Trophoblast cell (in vitro differentiated cells and primary cell): ENCODE data around the gene SCD5.

Experiments used
- DNase-seq, 2 donors: peaks; one replicate each; pipeline ENCODE4 v3.0.0-alpha.2; 2016
- H2AFZ ChIP-seq: 2 replicates; pipeline ENCODE4 v1.6.1; 2013; ENCODE audit warnings: low read length, moderate library complexity, mild to moderate bottlenecking; ENCODE audit not compliant: insufficient read depth, poor library complexity
- H2AK5ac ChIP-seq: 2 replicates; pipeline ENCODE4 v1.6.1; 2013; ENCODE audit warnings: mild to moderate bottlenecking, low read length
- H2BK120ac ChIP-seq: 2 replicates; pipeline ENCODE4 v1.6.1; 2013; ENCODE audit warnings: low read length, mild to moderate bottlenecking, moderate library complexity; ENCODE audit not compliant: insufficient read depth, poor library complexity
- H2BK12ac ChIP-seq: 2 replicates; pipeline ENCODE4 v1.6.1; 2013; ENCODE audit warnings: mild to moderate bottlenecking, low read length, moderate library complexity
- H2BK5ac ChIP-seq: 2 replicates; pipeline ENCODE4 v1.6.1; 2013; ENCODE audit warnings: low read length, low read depth, moderate library complexity, mild to moderate bottlenecking; ENCODE audit not compliant: poor library complexity
- H3K14ac ChIP-seq: 2 replicates; pipeline ENCODE4 v1.6.1; 2013; ENCODE audit warnings: mild to moderate bottlenecking, low read length
- H3K18ac ChIP-seq: 2 replicates; pipeline ENCODE4 v1.6.1; 2013; ENCODE audit warnings: mild to moderate bottlenecking, low read length
- H3K23ac ChIP-seq: 2 replicates; pipeline ENCODE4 v1.6.1; 2013; ENCODE audit warnings: low read length
- H3K27ac ChIP-seq: 2 replicates; pipeline ENCODE4 v1.5.1; 2013; ENCODE audit warnings: low read depth, mild to moderate bottlenecking, inconsistent platforms, low read length, moderate library complexity
- H3K27me3 ChIP-seq: 2 replicates; pipeline ENCODE4 v1.6.1; 2013; ENCODE audit warnings: inconsistent platforms, mild to moderate bottlenecking, low read length, moderate library complexity; ENCODE audit not compliant: insufficient read depth
- H3K36me3 ChIP-seq, 2 experiments: 1 replicate in 1 of 2; 2 replicates in 1 of 2; pipeline ENCODE4 v1.6.1; 2013; ENCODE audit warnings: low read length in 2 of 2, mild to moderate bottlenecking in 2 of 2, moderate library complexity in 1 of 2; ENCODE audit not compliant: insufficient read depth in 2 of 2, control insufficient read depth in 1 of 2
- H3K4ac ChIP-seq: 2 replicates; pipeline ENCODE4 v1.6.1; 2013; ENCODE audit warnings: low read depth, mild to moderate bottlenecking, low read length, moderate library complexity
- H3K4me1 ChIP-seq, 2 experiments: 1 replicate in 1 of 2; 2 replicates in 1 of 2; pipeline ENCODE4 v1.6.1; 2013; ENCODE audit warnings: low read length in 2 of 2, mild to moderate bottlenecking in 2 of 2, moderate library complexity in 1 of 2; ENCODE audit not compliant: insufficient read depth in 2 of 2, control insufficient read depth in 1 of 2
- H3K4me2 ChIP-seq: 2 replicates; pipeline ENCODE4 v1.6.1; 2013; ENCODE audit warnings: inconsistent platforms, mild to moderate bottlenecking, low read length, moderate library complexity
- H3K4me3 ChIP-seq: 2 replicates; pipeline ENCODE4 v1.5.1; 2013; ENCODE audit warnings: mild to moderate bottlenecking, low read depth, low read length, inconsistent platforms
- H3K79me1 ChIP-seq: one replicate; pipeline ENCODE4 v1.6.1; 2013; ENCODE audit warnings: low read length
- H3K79me2 ChIP-seq: 2 replicates; pipeline ENCODE4 v1.6.1; 2013; ENCODE audit warnings: low read length, mild to moderate bottlenecking; ENCODE audit not compliant: control insufficient read depth, insufficient read depth, poor library complexity
- H3K9ac ChIP-seq: 2 replicates; pipeline ENCODE4 v1.6.1; 2013; ENCODE audit warnings: mild to moderate bottlenecking, low read length
- H3K9me3 ChIP-seq: 2 replicates; pipeline ENCODE4 v1.6.1; 2013; ENCODE audit warnings: low read depth, mild to moderate bottlenecking, control low read depth, inconsistent platforms, low read length; ENCODE audit not compliant: insufficient read depth
- H4K12ac ChIP-seq: 2 replicates; pipeline ENCODE4 v1.6.1; 2013; ENCODE audit warnings: low read depth, mild to moderate bottlenecking, low read length, moderate library complexity
- H4K8ac ChIP-seq: 2 replicates; pipeline ENCODE4 v1.6.1; 2013; ENCODE audit warnings: low read depth, mild to moderate bottlenecking, low read length, moderate library complexity
- H4K91ac ChIP-seq: one replicate; pipeline ENCODE4 v1.6.1; 2013; ENCODE audit warnings: low read depth, mild to moderate bottlenecking, low read length, moderate library complexity
- WGBS: extraction: QIAGEN DNeasy Blood & Tissue Kit; methylation state at CpG from one replicate; pipeline ENCODE4 v1.1.7; 2013; ENCODE audit warnings: missing lambda C conversion rate; ENCODE audit not compliant: insufficient read length, insufficient coverage; ENCODE audit errors: extremely low coverage; 5-methylcytosine and 5-hydroxymethylcytosine counted together

The SCD5 gene

DNA sequence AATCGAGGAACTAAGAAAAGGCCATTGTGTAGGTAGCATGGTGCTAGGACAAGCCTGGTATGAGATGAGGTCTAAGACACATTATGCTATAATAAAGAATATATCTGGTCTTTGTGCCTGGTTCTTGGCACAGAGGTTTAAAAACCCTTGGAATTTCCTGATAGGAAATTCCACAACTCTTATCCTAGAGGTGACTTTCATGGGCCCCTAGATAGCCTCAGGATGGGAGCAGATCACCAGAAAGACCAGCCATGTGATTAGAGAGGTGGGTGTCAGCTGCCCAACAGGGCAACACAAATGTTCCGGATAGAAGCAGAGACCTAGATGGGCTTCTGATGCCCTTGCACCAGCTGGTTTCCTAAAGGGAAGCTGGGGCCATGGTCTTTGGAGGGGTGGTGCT, 107.2 kb downstream of the SCD5 start:
- DNase-seq: no peak
- no peak overlapping the region for H4K8ac ChIP-seq
- H3K79me2 ChIP-seq: no peaks in the 10 kb centered on the region
- H3K27ac ChIP-seq: no peak overlapping the region
- H3K14ac ChIP-seq: no peak overlapping the region
- H3K4me2 ChIP-seq: no peak overlapping the region
- no peak overlapping the region for H3K18ac ChIP-seq
- no peak overlapping the region for H3K9ac ChIP-seq
- no peaks in the 10 kb centered on the region for H3K9me3 ChIP-seq
- H4K12ac ChIP-seq: no peak overlapping the region
- no peak overlapping the region for H3K4me3 ChIP-seq
- no peak overlapping the region for H2AK5ac ChIP-seq
- H3K4me1 ChIP-seq: no peaks in the 10 kb centered on the region
- H3K27me3 ChIP-seq: no peaks in the 10 kb centered on the region
- WGBS: no CpG with 5 or more reads among the region's 2 CpGs
- H3K36me3 ChIP-seq: no peaks in the 10 kb centered on the region
- H3K23ac ChIP-seq: no peak overlapping the region
- H2AFZ ChIP-seq: no peak overlapping the region
- no peak overlapping the region for H4K91ac ChIP-seq
- H2BK120ac ChIP-seq: no peak overlapping the region
- H2BK5ac ChIP-seq: no peak overlapping the region
- no peak overlapping the region for H2BK12ac ChIP-seq
- H3K79me1 ChIP-seq: no peaks in the 10 kb centered on the region
- H3K4ac ChIP-seq: no peak overlapping the region

DNA sequence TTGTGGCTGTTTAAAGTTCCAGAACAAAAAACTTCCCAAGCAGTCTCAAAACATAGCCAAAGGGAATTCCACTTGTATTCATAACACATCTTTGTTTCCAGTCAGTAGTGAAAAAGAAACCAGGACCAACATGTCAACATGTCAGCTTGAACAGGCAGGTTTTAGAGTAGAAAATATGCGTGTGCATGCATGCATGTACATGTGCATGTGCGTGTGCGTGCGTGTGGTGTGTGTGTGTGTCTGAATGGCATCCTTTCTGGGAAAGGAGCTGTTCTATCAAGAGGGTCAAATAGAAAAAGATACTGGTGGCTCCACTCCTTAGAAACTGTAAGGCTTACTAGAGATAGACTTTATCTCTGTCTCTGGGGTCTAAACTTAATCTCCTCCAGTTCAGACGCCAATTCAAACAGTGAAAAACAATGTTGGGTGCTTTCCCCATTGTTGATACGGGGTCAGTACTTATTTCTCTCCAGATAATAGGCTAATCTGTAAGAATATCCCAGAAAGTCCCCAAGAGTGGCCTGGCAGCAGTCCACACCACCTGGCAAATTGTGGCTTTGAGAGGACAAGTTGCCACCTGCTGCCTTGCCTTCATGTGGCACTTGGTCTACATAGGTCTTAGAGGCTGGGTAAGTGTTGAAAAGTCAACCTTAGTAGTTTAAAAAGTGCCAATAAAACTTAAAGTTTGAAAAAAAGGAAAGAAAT, 110.4 kb downstream of the SCD5 start:
- DNase-seq: no peak
- no CpG with 5 or more reads among the region's 6 CpGs for WGBS
- no peak overlapping the region for H3K23ac ChIP-seq
- H4K91ac ChIP-seq: no peak overlapping the region
- no peak overlapping the region for H2BK120ac ChIP-seq
- H3K36me3 ChIP-seq: no peaks in the 10 kb centered on the region
- H3K27me3 ChIP-seq: no peaks in the 10 kb centered on the region
- H3K9me3 ChIP-seq: no peaks in the 10 kb centered on the region
- H4K8ac ChIP-seq: no peak overlapping the region
- H3K4me3 ChIP-seq: no peak overlapping the region
- H3K27ac ChIP-seq: no peak overlapping the region
- no peaks in the 10 kb centered on the region for H3K4me1 ChIP-seq
- H3K79me2 ChIP-seq: no peaks in the 10 kb centered on the region
- H3K4me2 ChIP-seq: no peak overlapping the region
- no peak overlapping the region for H2AFZ ChIP-seq
- H3K4ac ChIP-seq: no peak overlapping the region
- no peak overlapping the region for H2BK5ac ChIP-seq
- H2AK5ac ChIP-seq: no peak overlapping the region
- no peak overlapping the region for H2BK12ac ChIP-seq
- H3K14ac ChIP-seq: no peak overlapping the region
- H4K12ac ChIP-seq: no peak overlapping the region
- no peak overlapping the region for H3K18ac ChIP-seq
- H3K9ac ChIP-seq: no peak overlapping the region
- H3K79me1 ChIP-seq: no peaks in the 10 kb centered on the region

DNA sequence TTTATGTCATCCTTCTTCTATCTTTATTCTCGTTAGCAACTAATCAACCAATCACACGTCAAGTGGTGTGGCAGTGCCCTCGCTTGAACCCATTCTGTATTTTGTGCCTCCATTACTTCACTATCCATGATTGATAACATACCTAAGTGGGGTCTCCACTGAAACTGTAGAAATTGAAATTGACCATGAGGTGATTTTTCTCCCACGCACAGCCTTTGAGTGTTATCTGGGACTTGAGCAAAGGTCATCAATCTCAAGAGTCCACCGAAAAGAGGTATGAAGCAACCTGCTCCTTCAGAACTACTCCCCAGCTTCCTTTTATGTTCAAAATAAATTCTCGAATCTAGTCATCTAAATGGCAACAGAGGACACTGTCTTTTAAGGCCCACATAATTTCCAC, 111.1 kb downstream of the SCD5 start:
- no peak overlapping the region for H2BK12ac ChIP-seq
- no peaks in the 10 kb centered on the region for H3K36me3 ChIP-seq
- WGBS: no CpG with 5 or more reads among the region's 6 CpGs
- no peak overlapping the region for H3K4me2 ChIP-seq
- no peak overlapping the region for H3K23ac ChIP-seq
- H3K79me1 ChIP-seq: no peaks in the 10 kb centered on the region
- H2BK120ac ChIP-seq: no peak overlapping the region
- H3K79me2 ChIP-seq: no peaks in the 10 kb centered on the region
- H3K14ac ChIP-seq: no peak overlapping the region
- no peaks in the 10 kb centered on the region for H3K9me3 ChIP-seq
- no peak overlapping the region for H4K8ac ChIP-seq
- no peak overlapping the region for H3K27ac ChIP-seq
- H3K4ac ChIP-seq: no peak overlapping the region
- H3K27me3 ChIP-seq: no peaks in the 10 kb centered on the region
- H3K18ac ChIP-seq: no peak overlapping the region
- no peaks in the 10 kb centered on the region for H3K4me1 ChIP-seq
- no peak overlapping the region for H4K12ac ChIP-seq
- no peak overlapping the region for H2BK5ac ChIP-seq
- no peak overlapping the region for H2AK5ac ChIP-seq
- no peak overlapping the region for H3K4me3 ChIP-seq
- no peak overlapping the region for H3K9ac ChIP-seq
- H4K91ac ChIP-seq: no peak overlapping the region
- DNase-seq: no peak
- H2AFZ ChIP-seq: no peak overlapping the region

- no peaks in the 10 kb centered on the region for H3K9me3 ChIP-seq
- H4K8ac ChIP-seq: no peak overlapping the region
- H4K12ac ChIP-seq: no peak overlapping the region
- H3K27me3 ChIP-seq: no peaks in the 10 kb centered on the region
- H3K14ac ChIP-seq: no peak overlapping the region
- DNase-seq: no peak
- H2BK12ac ChIP-seq: no peak overlapping the region
- H3K27ac ChIP-seq: no peak overlapping the region
- no peak overlapping the region for H3K23ac ChIP-seq
- no peaks in the 10 kb centered on the region for H3K79me1 ChIP-seq
- H2BK5ac ChIP-seq: no peak overlapping the region
- H3K4me1 ChIP-seq: peaks cover 4 to 9% of the 10 kb centered on the region in 2 experiments
- no peak overlapping the region for H3K4ac ChIP-seq
- H2BK120ac ChIP-seq: no peak overlapping the region
- no peak overlapping the region for H2AFZ ChIP-seq
- no peak overlapping the region for H3K18ac ChIP-seq
- WGBS: no CpG with 5 or more reads among the region's 1 CpG
- no peak overlapping the region for H3K4me3 ChIP-seq
- H3K4me2 ChIP-seq: no peak overlapping the region
- H3K79me2 ChIP-seq: no peaks in the 10 kb centered on the region
- H2AK5ac ChIP-seq: no peak overlapping the region
- no peaks in the 10 kb centered on the region for H3K36me3 ChIP-seq
- H4K91ac ChIP-seq: no peak overlapping the region
- no peak overlapping the region for H3K9ac ChIP-seq
Observed at GRCh38 chr4:82681754-82682153, 116.8 kb downstream of the SCD5 start.
